ENCODE results near the gene HM13.
A peak's percentile ranks its signal among the peaks of the same experiment; 100 is the strongest.
"Not testable (repeated sequence)": the region's sequence is repeated elsewhere in the genome, so short reads cannot be mapped to it uniquely, and the experiment has no call there.

HM13 gene

GRCh38 chr20:31606804-31607639 is 92.8 kb downstream of the HM13 start:
- peaks cover 2% of the 10 kb centered on the region for H3K79me1 ChIP-seq (ENCODE audit: low read length)
- H3K4me3 ChIP-seq (ENCODE audit: low read length): peak overlapping the region; percentile 93
- peak overlapping the region; percentile 7 for H4K8ac ChIP-seq (ENCODE audit: low read depth, low read length)
- peak overlapping the region; percentile 67 for H3K4me2 ChIP-seq (ENCODE audit: low read length)
- H4K5ac ChIP-seq (ENCODE audit: low read length): no peak overlapping the region
- DNase-seq: peak; percentile 92
- peak overlapping the region; percentile 35 for H3K18ac ChIP-seq (ENCODE audit: low read length)
- H2BK5ac ChIP-seq (ENCODE audit: low read length): peak overlapping the region; percentile 29
- no peaks in the 10 kb centered on the region for H3K27me3 ChIP-seq (ENCODE audit: insufficient read depth, low read length, poor library complexity)
- peak overlapping the region; percentile 14 for H2BK120ac ChIP-seq (ENCODE audit: low read depth, low read length)
- H2AK5ac ChIP-seq (ENCODE audit: low read length): peak overlapping the region; percentile 92
- peak overlapping the region; percentile 89 for H3K27ac ChIP-seq (ENCODE audit: low read depth, low read length)
- H3K9ac ChIP-seq (ENCODE audit: low read length): peak overlapping the region; percentile 98
- H3K23ac ChIP-seq (ENCODE audit: low read length): peak overlapping the region; percentile 84
- peak overlapping the region; percentile 86 for H3K56ac ChIP-seq (ENCODE audit: low read length)
- H3K36me3 ChIP-seq (ENCODE audit: control insufficient read depth, insufficient read depth, low read length): no peaks in the 10 kb centered on the region
- no peak overlapping the region for H2BK15ac ChIP-seq (replicated peaks; ENCODE audit: low read depth)
- H3K4me1 ChIP-seq (ENCODE audit: control insufficient read depth, low read depth, low read length): peaks cover 8% of the 10 kb centered on the region
- no CpG with 5 or more reads among the region's 8 CpGs for WGBS (ENCODE audit: extremely low coverage, insufficient coverage, low lambda C conversion rate)
- H3K4ac ChIP-seq (ENCODE audit: low read depth, low read length): no peak overlapping the region
- H3K79me2 ChIP-seq (ENCODE audit: control insufficient read depth, insufficient read depth, low read length): peaks cover 26% of the 10 kb centered on the region

GRCh38 chr20:31607640-31608250 is 93.5 kb downstream of the HM13 start:
- no CpG with 5 or more reads among the region's 9 CpGs for WGBS (ENCODE audit: extremely low coverage, insufficient coverage, low lambda C conversion rate)
- Histone ChIP-seq H2BK120ac (ENCODE audit: low read depth, low read length) (peak overlapping the region; percentile 14), H3K4ac (ENCODE audit: low read depth, low read length) (peak overlapping the region; percentile 18), H3K18ac (ENCODE audit: low read length) (peak overlapping the region; percentile 35), H3K4me3 (ENCODE audit: low read length) (no peak overlapping the region), H2BK15ac (replicated peaks; ENCODE audit: low read depth) (no peak overlapping the region), H3K23ac (ENCODE audit: low read length) (no peak overlapping the region), H3K36me3 (ENCODE audit: control insufficient read depth, insufficient read depth, low read length) (no peaks in the 10 kb centered on the region), H3K9ac (ENCODE audit: low read length) (peak overlapping the region; percentile 98), H3K27me3 (ENCODE audit: insufficient read depth, low read length, poor library complexity) (no peaks in the 10 kb centered on the region), H2AK5ac (ENCODE audit: low read length) (peak overlapping the region; percentile 92), H3K4me2 (ENCODE audit: low read length) (peak overlapping the region; percentile 67), H4K8ac (ENCODE audit: low read depth, low read length) (no peak overlapping the region), H3K79me2 (ENCODE audit: control insufficient read depth, insufficient read depth, low read length) (peaks cover 26% of the 10 kb centered on the region), H3K79me1 (ENCODE audit: low read length) (peaks cover 2% of the 10 kb centered on the region), H3K56ac (ENCODE audit: low read length) (peak overlapping the region; percentile 86), H2BK5ac (ENCODE audit: low read length) (peak overlapping the region; percentile 93), H3K4me1 (ENCODE audit: control insufficient read depth, low read depth, low read length) (peaks cover 8% of the 10 kb centered on the region), H3K27ac (ENCODE audit: low read depth, low read length) (peak overlapping the region; percentile 89), H4K5ac (ENCODE audit: low read length) (peak overlapping the region; percentile 65)
- DNase-seq: peak; percentile 65

GRCh38 chr20:31608251-31608945 is 94.2 kb downstream of the HM13 start:
- Histone ChIP-seq H3K18ac (ENCODE audit: low read length) (peak overlapping the region; percentile 60), H3K27me3 (ENCODE audit: insufficient read depth, low read length, poor library complexity) (no peaks in the 10 kb centered on the region), H2BK15ac (replicated peaks; ENCODE audit: low read depth) (no peak overlapping the region), H2BK5ac (ENCODE audit: low read length) (peak overlapping the region; percentile 93), H3K4me1 (ENCODE audit: control insufficient read depth, low read depth, low read length) (peaks cover 8% of the 10 kb centered on the region), H3K56ac (ENCODE audit: low read length) (peak overlapping the region; percentile 84), H2AK5ac (ENCODE audit: low read length) (no peak overlapping the region), H3K27ac (ENCODE audit: low read depth, low read length) (peak overlapping the region; percentile 89), H3K9ac (ENCODE audit: low read length) (peak overlapping the region; percentile 98), H3K23ac (ENCODE audit: low read length) (no peak overlapping the region), H2BK120ac (ENCODE audit: low read depth, low read length) (peak overlapping the region; percentile 83), H3K4me2 (ENCODE audit: low read length) (peak overlapping the region; percentile 28), H3K79me2 (ENCODE audit: control insufficient read depth, insufficient read depth, low read length) (peaks cover 26% of the 10 kb centered on the region), H3K79me1 (ENCODE audit: low read length) (no peaks in the 10 kb centered on the region), H4K8ac (ENCODE audit: low read depth, low read length) (peak overlapping the region; percentile 3), H4K5ac (ENCODE audit: low read length) (no peak overlapping the region), H3K4me3 (ENCODE audit: low read length) (no peak overlapping the region), H3K4ac (ENCODE audit: low read depth, low read length) (peak overlapping the region; percentile 18), H3K36me3 (ENCODE audit: control insufficient read depth, insufficient read depth, low read length) (no peaks in the 10 kb centered on the region)
- DNase-seq: peak; percentile 98
- no CpG with 5 or more reads among the region's 45 CpGs for WGBS (ENCODE audit: extremely low coverage, insufficient coverage, low lambda C conversion rate)

GRCh38 chr20:31612271-31612640 is 98.0 kb downstream of the HM13 start:
- H2BK120ac ChIP-seq (ENCODE audit: low read depth, low read length): peak overlapping the region; percentile 67
- not testable (repeated sequence) for H3K56ac ChIP-seq (ENCODE audit: low read length); H3K9ac ChIP-seq (ENCODE audit: low read length); H3K4me1 ChIP-seq (ENCODE audit: control insufficient read depth, low read depth, low read length); H3K4me3 ChIP-seq (ENCODE audit: low read length); H2BK5ac ChIP-seq (ENCODE audit: low read length); H4K8ac ChIP-seq (ENCODE audit: low read depth, low read length); H3K27me3 ChIP-seq (ENCODE audit: insufficient read depth, low read length, poor library complexity); H4K5ac ChIP-seq (ENCODE audit: low read length); H3K79me1 ChIP-seq (ENCODE audit: low read length); H3K79me2 ChIP-seq (ENCODE audit: control insufficient read depth, insufficient read depth, low read length); DNase-seq; H3K27ac ChIP-seq (ENCODE audit: low read depth, low read length); H3K36me3 ChIP-seq (ENCODE audit: control insufficient read depth, insufficient read depth, low read length); H3K4me2 ChIP-seq (ENCODE audit: low read length); H2AK5ac ChIP-seq (ENCODE audit: low read length); H3K23ac ChIP-seq (ENCODE audit: low read length); H2BK15ac ChIP-seq (replicated peaks; ENCODE audit: low read depth)
- no CpG with 5 or more reads among the region's 12 CpGs for WGBS (ENCODE audit: extremely low coverage, insufficient coverage, low lambda C conversion rate)
- peak overlapping the region; percentile 97 for H3K18ac ChIP-seq (ENCODE audit: low read length)
- peak overlapping the region; percentile 67 for H3K4ac ChIP-seq (ENCODE audit: low read depth, low read length)

- no peak overlapping the region for H3K4me2 ChIP-seq (ENCODE audit: low read length)
- no peak overlapping the region for H3K9ac ChIP-seq (ENCODE audit: low read length)
- no peak overlapping the region for H3K4ac ChIP-seq (ENCODE audit: low read depth, low read length)
- WGBS (ENCODE audit: extremely low coverage, insufficient coverage, low lambda C conversion rate): no CpG with 5 or more reads among the region's 8 CpGs
- no peaks in the 10 kb centered on the region for H3K79me1 ChIP-seq (ENCODE audit: low read length)
- no peak overlapping the region for H2BK5ac ChIP-seq (ENCODE audit: low read length)
- H3K4me1 ChIP-seq (ENCODE audit: control insufficient read depth, low read depth, low read length): peaks cover 5% of the 10 kb centered on the region
- no peak overlapping the region for H3K27ac ChIP-seq (ENCODE audit: low read depth, low read length)
- DNase-seq: no peak
- H3K4me3 ChIP-seq (ENCODE audit: low read length): no peak overlapping the region
- no peak overlapping the region for H3K56ac ChIP-seq (ENCODE audit: low read length)
- H2BK15ac ChIP-seq (replicated peaks; ENCODE audit: low read depth): no peak overlapping the region
- no peak overlapping the region for H4K5ac ChIP-seq (ENCODE audit: low read length)
- H3K23ac ChIP-seq (ENCODE audit: low read length): no peak overlapping the region
- no peak overlapping the region for H3K18ac ChIP-seq (ENCODE audit: low read length)
- no peak overlapping the region for H4K8ac ChIP-seq (ENCODE audit: low read depth, low read length)
- no peaks in the 10 kb centered on the region for H3K27me3 ChIP-seq (ENCODE audit: insufficient read depth, low read length, poor library complexity)
- no peaks in the 10 kb centered on the region for H3K36me3 ChIP-seq (ENCODE audit: control insufficient read depth, insufficient read depth, low read length)
- no peak overlapping the region for H2BK120ac ChIP-seq (ENCODE audit: low read depth, low read length)
- no peaks in the 10 kb centered on the region for H3K79me2 ChIP-seq (ENCODE audit: control insufficient read depth, insufficient read depth, low read length)
- H2AK5ac ChIP-seq (ENCODE audit: low read length): no peak overlapping the region
Observed at GRCh38 chr20:31615416-31615815, 101.2 kb downstream of the HM13 start.

Data from mesendoderm (in vitro differentiated cells).